IMR-90 (cell line): Measurements from ENCODE around the gene FBXL14. TPM values are rescaled to one million over a fixed set of nuclear protein-coding genes. Genes with fewer than 3 reads are reported as not detected.

ENCODE experiments used
- ATAC-seq: fragments of 200-7000 bp; cut with Tn5 transposase; 2 replicates; pipeline ENCODE4 v1.9.1; 2020; ENCODE audit warnings: low read depth, mild to moderate bottlenecking, moderate library complexity
- BruUV-seq: library from RNA; stranded (reverse); fragments of 400-500 nt; replicated peaks from 2 replicates; lab custom pipeline; 2021; lab: Mats Ljungman, UMichigan
- CTCF ChIA-PET: fragments of 300-600 bp; formaldehyde crosslinking; extraction: SDS; loops from one replicate; lab custom pipeline; 2021; ENCODE audit warnings: antibody characterized with exemption; lab: Yijun Ruan, JAX
- POLR2A ChIA-PET: fragments of 300-600 bp; sonication (Branson Sonifier 250); formaldehyde crosslinking; loops from one replicate; lab custom pipeline; 2022; ENCODE audit warnings: antibody characterized with exemption; ENCODE audit not compliant: unreplicated experiment; lab: Charles Lee
- DNase-seq: peaks from one replicate; pipeline ENCODE4 v3.0.0; 2013
- H2AFZ ChIP-seq: replicated peaks from 2 replicates; pipeline ENCODE3; 2013; ENCODE audit warnings: low read length, mild to moderate bottlenecking; ENCODE audit not compliant: poor library complexity
- H2AK5ac ChIP-seq: 2 replicates; pipeline ENCODE4 v1.6.1; 2013; ENCODE audit warnings: low read depth, low read length, inconsistent platforms
- H2AK9ac ChIP-seq: replicated peaks from 2 replicates; pipeline ENCODE3; 2013; ENCODE audit warnings: mild to moderate bottlenecking, low read depth, low read length, moderate library complexity; ENCODE audit not compliant: poor library complexity
- H2BK120ac ChIP-seq: 2 replicates; pipeline ENCODE4 v1.6.1; 2013; ENCODE audit warnings: low read depth, low read length, inconsistent platforms
- H2BK15ac ChIP-seq: 3 replicates; pipeline ENCODE4 v1.6.1; 2013; ENCODE audit warnings: low read depth, low read length, inconsistent platforms
- H2BK20ac ChIP-seq: 2 replicates; pipeline ENCODE4 v1.6.1; 2013; ENCODE audit warnings: low read depth, mild to moderate bottlenecking, inconsistent platforms, low read length, moderate library complexity
- H2BK5ac ChIP-seq: 2 replicates; pipeline ENCODE4 v1.6.1; 2013; ENCODE audit warnings: mild to moderate bottlenecking, low read depth, low read length, inconsistent platforms; ENCODE audit not compliant: poor library complexity, severe bottlenecking
- H3K14ac ChIP-seq: replicated peaks from 2 replicates; pipeline ENCODE4 v1.6.1; 2013; ENCODE audit warnings: low read depth, low read length, inconsistent platforms
- H3K18ac ChIP-seq: 2 replicates; pipeline ENCODE4 v1.6.1; 2013; ENCODE audit warnings: low read depth, low read length, control low read depth
- H3K23ac ChIP-seq: 2 replicates; pipeline ENCODE4 v1.6.1; 2013; ENCODE audit warnings: low read depth, low read length, inconsistent platforms
- H3K27ac ChIP-seq: 2 replicates; pipeline ENCODE4 v1.5.1; 2013; ENCODE audit warnings: mild to moderate bottlenecking, control low read depth, low read length; ENCODE audit not compliant: insufficient read depth
- H3K27me3 ChIP-seq: 2 replicates; pipeline ENCODE4 v1.6.1; 2013; ENCODE audit warnings: low read length; ENCODE audit not compliant: control insufficient read depth, insufficient read depth
- H3K36me3 ChIP-seq: 2 replicates; pipeline ENCODE4 v1.6.1; 2013; ENCODE audit warnings: low read length, mixed read lengths; ENCODE audit not compliant: control insufficient read depth, insufficient read depth
- H3K4ac ChIP-seq: 2 replicates; pipeline ENCODE4 v1.6.1; 2013; ENCODE audit warnings: low read depth, low read length, inconsistent platforms
- H3K4me1 ChIP-seq: 2 replicates; pipeline ENCODE4 v1.6.1; 2013; ENCODE audit warnings: low read length, mixed read lengths; ENCODE audit not compliant: control insufficient read depth, insufficient read depth
- H3K4me2 ChIP-seq: 2 replicates; pipeline ENCODE4 v1.6.1; 2013; ENCODE audit warnings: low read depth, mild to moderate bottlenecking, control low read depth, low read length, moderate library complexity
- H3K4me3 ChIP-seq: 2 replicates; pipeline ENCODE4 v1.5.1; 2013; ENCODE audit warnings: low read depth, mild to moderate bottlenecking, control low read depth, low read length, moderate library complexity; ENCODE audit not compliant: insufficient read depth
- H3K56ac ChIP-seq: 2 replicates; pipeline ENCODE4 v1.6.1; 2013; ENCODE audit warnings: low read length, inconsistent platforms; ENCODE audit not compliant: insufficient read depth; ENCODE audit errors: extremely low read depth
- H3K79me1 ChIP-seq, 2 experiments: 2 replicates each; pipeline ENCODE4 v1.6.1; 2013; ENCODE audit warnings: low read length in 2 of 2, inconsistent platforms in 1 of 2, low read depth in 1 of 2
- H3K9ac ChIP-seq: 2 replicates; pipeline ENCODE4 v1.6.1; 2013; ENCODE audit warnings: low read depth, low read length, control low read depth
- H3K9me1 ChIP-seq: 2 replicates; pipeline ENCODE4 v1.6.1; 2013; ENCODE audit warnings: low read length, inconsistent platforms; ENCODE audit not compliant: insufficient read depth
- H3K9me3 ChIP-seq: 2 replicates; pipeline ENCODE4 v1.6.1; 2013; ENCODE audit warnings: low read length; ENCODE audit not compliant: control insufficient read depth, insufficient read depth
- H4K20me1 ChIP-seq: 2 replicates; pipeline ENCODE4 v1.6.1; 2013; ENCODE audit warnings: low read length, inconsistent platforms; ENCODE audit not compliant: insufficient read depth
- H4K5ac ChIP-seq: 2 replicates; pipeline ENCODE4 v1.6.1; 2013; ENCODE audit warnings: mild to moderate bottlenecking, low read depth, low read length, control low read depth
- H4K8ac ChIP-seq, 2 experiments: 2 replicates each; pipeline ENCODE4 v1.6.1; 2013; ENCODE audit warnings: low read depth in 2 of 2, low read length in 2 of 2, control low read depth in 1 of 2, inconsistent platforms in 1 of 2
- H4K91ac ChIP-seq: 2 replicates; pipeline ENCODE4 v1.6.1; 2013; ENCODE audit warnings: low read depth, low read length, inconsistent platforms; ENCODE audit not compliant: insufficient read depth
- BHLHE40 ChIP-seq: fragments of 150-350 bp; IDR thresholded peaks from 2 replicates; pipeline ENCODE4 v1.6.1; 2016; ENCODE audit warnings: mild to moderate bottlenecking, low read depth, low read length
- CEBPB ChIP-seq: IDR thresholded peaks from 2 replicates; pipeline ENCODE4 v1.6.1; 2012; ENCODE audit warnings: low read depth, low read length, improper control_type of control experiment
- CHD1 ChIP-seq: IDR thresholded peaks from 2 replicates; pipeline ENCODE4 v1.6.1; 2012; ENCODE audit warnings: low read depth, low read length, improper control_type of control experiment
- FOS ChIP-seq: fragments of 150-350 bp; IDR thresholded peaks from 2 replicates; pipeline ENCODE4 v1.6.1; 2016; ENCODE audit warnings: low read depth, low read length
- MAFK ChIP-seq: IDR thresholded peaks from 2 replicates; pipeline ENCODE4 v1.6.1; 2012; ENCODE audit warnings: low read depth, low read length, improper control_type of control experiment
- MAZ ChIP-seq: IDR thresholded peaks from 2 replicates; pipeline ENCODE4 v1.6.1; 2012; ENCODE audit warnings: low read depth, mild to moderate bottlenecking, low read length, improper control_type of control experiment, moderate library complexity, borderline replicate concordance
- MXI1 ChIP-seq: IDR thresholded peaks from 2 replicates; pipeline ENCODE4 v1.6.1; 2012; ENCODE audit warnings: low read depth, mild to moderate bottlenecking, low read length, moderate library complexity, borderline replicate concordance
- NFE2L2 ChIP-seq: fragments of 150-350 bp; IDR thresholded peaks from 2 replicates; pipeline ENCODE4 v1.6.1; 2016; ENCODE audit warnings: low read depth, mild to moderate bottlenecking, low read length
- POLR2A ChIP-seq: IDR thresholded peaks from 2 replicates; pipeline ENCODE4 v1.6.1; 2012; ENCODE audit warnings: mild to moderate bottlenecking, low read depth, low read length
- RAD21 ChIP-seq: IDR thresholded peaks from 2 replicates; pipeline ENCODE4 v1.6.1; 2012; ENCODE audit warnings: low read length, improper control_type of control experiment
- RCOR1 ChIP-seq: IDR thresholded peaks from 2 replicates; pipeline ENCODE4 v1.6.1; 2012; ENCODE audit warnings: mild to moderate bottlenecking, low read length, improper control_type of control experiment; ENCODE audit not compliant: insufficient replicate concordance
- RFX5 ChIP-seq: IDR thresholded peaks from 2 replicates; pipeline ENCODE4 v1.8.0; 2012; ENCODE audit warnings: low read depth, mild to moderate bottlenecking, low read length, moderate library complexity
- SMC3 ChIP-seq: fragments of 150-350 bp; IDR thresholded peaks from 2 replicates; pipeline ENCODE4 v1.6.1; 2016; ENCODE audit warnings: low read depth, mild to moderate bottlenecking, antibody characterized with exemption, low read length, moderate library complexity
- WGBS, 2 experiments: methylation state at CpG; one replicate each; pipeline versions ENCODE4 v1.1.5 to v1.1.7; 2013; ENCODE audit warnings: missing lambda C conversion rate in 2 of 2; ENCODE audit not compliant: insufficient read length in 1 of 2; ENCODE audit errors: extremely low coverage in 2 of 2; 5-methylcytosine and 5-hydroxymethylcytosine counted together
- dilution Hi-C: fragments of 300-500 bp; cut with HindIII; formaldehyde crosslinking; loops from one replicate; pipeline ENCODE4 v1.14.3; 2018; ENCODE audit warnings: low sequenced_read_pairs; ENCODE audit not compliant: unreplicated experiment
- in situ Hi-C: fragments of 300-500 bp; cut with MboI; formaldehyde crosslinking; loops from 3 replicates; pipeline ENCODE4 v1.14.3; 2019; ENCODE audit warnings: low sequenced_read_pairs, inconsistent platforms, mixed read lengths
- intact Hi-C: fragments of 100-400 bp; cut with micrococcal nuclease; formaldehyde crosslinking; loops from 2 replicates; pipeline ENCODE4 v1.10.0; 2022
- polyA plus RNA-seq, 3 experiments: library from polyadenylated mRNA; depleted of rRNA; stranded (reverse); fragments of >200 nt; gene quantifications; 2 replicates each; pipeline ENCODE4 v1.2.3, GENCODE V29; 2012; ENCODE audit warnings: low replicate concordance in 1 of 3
- total RNA-seq: library from RNA; depleted of rRNA; stranded (reverse); fragments of >200 nt; gene quantifications from 2 replicates; pipeline ENCODE4 v1.2.3, GENCODE V29; 2012
- TF ChIP-seq, protein P1 (sequence below): conservative IDR thresholded peaks from 2 replicates; pipeline ENCODE4 v1.5.1; 2012; ENCODE audit warnings: mild to moderate bottlenecking, low read depth, low read length, improper control_type of control experiment
- TF ChIP-seq, protein P2 (sequence below): fragments of 150-350 bp; IDR thresholded peaks from 2 replicates; pipeline ENCODE4 v1.6.1; 2016; ENCODE audit warnings: low read depth, mild to moderate bottlenecking, low read length, moderate library complexity, borderline replicate concordance
- TF ChIP-seq, protein P3 (sequence below): fragments of 150-350 bp; IDR thresholded peaks from 2 replicates; pipeline ENCODE4 v1.6.1; 2017; ENCODE audit warnings: mild to moderate bottlenecking, antibody characterized with exemption, low read length, low read depth

The FBXL14 gene
- total and polyA plus RNA-seq, 2 of the 4 experiments (the other 2 are of a cell fraction): 4.7 to 7.3 TPM

DNA sequence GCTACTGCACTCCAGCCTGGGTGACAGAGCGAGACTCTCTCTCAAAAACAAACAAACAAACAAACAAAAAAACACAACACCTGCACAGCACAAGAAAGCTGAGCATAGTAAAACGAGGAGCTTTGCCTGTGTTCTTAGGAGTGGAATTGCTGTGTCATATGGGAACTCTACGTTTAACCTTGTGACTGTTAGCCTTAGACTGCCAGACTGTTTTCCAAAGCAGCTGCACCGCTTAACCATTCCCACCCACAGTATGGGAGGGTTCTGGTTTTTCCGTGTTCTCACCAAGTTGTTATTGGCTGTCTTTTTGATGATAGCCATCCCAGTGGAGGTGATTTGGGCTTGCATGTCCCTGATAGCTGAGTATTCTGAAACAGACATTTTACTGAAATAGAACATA is 43.8 kb upstream of the FBXL14 start:
- intact Hi-C loops: no loop called here
- Histone ChIP-seq H3K9ac (no peak overlapping the region), H4K91ac (no peak overlapping the region), H3K9me1 (no peaks in the 10 kb centered on the region; the same call in 1 of the 2 replicates), H2AK5ac (no peak overlapping the region), H3K56ac (no peak overlapping the region), H3K23ac (peak overlapping the region; percentile 39; the same call in 1 of the 2 replicates), H3K79me1 (peaks cover 12 to 59% of the 10 kb centered on the region in 2 experiments; a peak in 3 of 4 replicates), H3K9me3 (no peaks in the 10 kb centered on the region), H3K14ac (no peak overlapping the region), H3K18ac (no peak overlapping the region), H3K27ac (no peak overlapping the region), H4K5ac (no peak overlapping the region), H3K36me3 (peaks cover 6% of the 10 kb centered on the region), H4K20me1 (peaks cover 12% of the 10 kb centered on the region; the same call in 1 of the 2 replicates), H2BK5ac (no peak overlapping the region), H4K8ac (no peak overlapping the region), H3K27me3 (no peaks in the 10 kb centered on the region), H3K4ac (no peak overlapping the region), H2BK120ac (no peak overlapping the region), H2AFZ (no peak overlapping the region), H2AK9ac (no peak overlapping the region), H3K4me3 (no peak overlapping the region), H3K4me2 (no peak overlapping the region), H2BK20ac (no peak overlapping the region), H2BK15ac (no peak overlapping the region), H3K4me1 (no peaks in the 10 kb centered on the region)
- dilution Hi-C loops: no loop called here
- DNase-seq: no peak
- TF ChIP-seq, protein P1, sequence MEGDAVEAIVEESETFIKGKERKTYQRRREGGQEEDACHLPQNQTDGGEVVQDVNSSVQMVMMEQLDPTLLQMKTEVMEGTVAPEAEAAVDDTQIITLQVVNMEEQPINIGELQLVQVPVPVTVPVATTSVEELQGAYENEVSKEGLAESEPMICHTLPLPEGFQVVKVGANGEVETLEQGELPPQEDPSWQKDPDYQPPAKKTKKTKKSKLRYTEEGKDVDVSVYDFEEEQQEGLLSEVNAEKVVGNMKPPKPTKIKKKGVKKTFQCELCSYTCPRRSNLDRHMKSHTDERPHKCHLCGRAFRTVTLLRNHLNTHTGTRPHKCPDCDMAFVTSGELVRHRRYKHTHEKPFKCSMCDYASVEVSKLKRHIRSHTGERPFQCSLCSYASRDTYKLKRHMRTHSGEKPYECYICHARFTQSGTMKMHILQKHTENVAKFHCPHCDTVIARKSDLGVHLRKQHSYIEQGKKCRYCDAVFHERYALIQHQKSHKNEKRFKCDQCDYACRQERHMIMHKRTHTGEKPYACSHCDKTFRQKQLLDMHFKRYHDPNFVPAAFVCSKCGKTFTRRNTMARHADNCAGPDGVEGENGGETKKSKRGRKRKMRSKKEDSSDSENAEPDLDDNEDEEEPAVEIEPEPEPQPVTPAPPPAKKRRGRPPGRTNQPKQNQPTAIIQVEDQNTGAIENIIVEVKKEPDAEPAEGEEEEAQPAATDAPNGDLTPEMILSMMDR: no peak
- TF ChIP-seq MXI1: no peak
- no peak for TF ChIP-seq FOS
- TF ChIP-seq CHD1: no peak
- TF ChIP-seq, protein P2, sequence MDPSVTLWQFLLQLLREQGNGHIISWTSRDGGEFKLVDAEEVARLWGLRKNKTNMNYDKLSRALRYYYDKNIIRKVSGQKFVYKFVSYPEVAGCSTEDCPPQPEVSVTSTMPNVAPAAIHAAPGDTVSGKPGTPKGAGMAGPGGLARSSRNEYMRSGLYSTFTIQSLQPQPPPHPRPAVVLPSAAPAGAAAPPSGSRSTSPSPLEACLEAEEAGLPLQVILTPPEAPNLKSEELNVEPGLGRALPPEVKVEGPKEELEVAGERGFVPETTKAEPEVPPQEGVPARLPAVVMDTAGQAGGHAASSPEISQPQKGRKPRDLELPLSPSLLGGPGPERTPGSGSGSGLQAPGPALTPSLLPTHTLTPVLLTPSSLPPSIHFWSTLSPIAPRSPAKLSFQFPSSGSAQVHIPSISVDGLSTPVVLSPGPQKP: no peak
- no peak for TF ChIP-seq RFX5
- no peak for TF ChIP-seq MAZ
- no peak for TF ChIP-seq POLR2A
- no peak for TF ChIP-seq NFE2L2
- TF ChIP-seq BHLHE40: no peak
- TF ChIP-seq CEBPB: no peak
- no peak for TF ChIP-seq SMC3
- no peak for TF ChIP-seq RCOR1
- TF ChIP-seq MAFK: no peak
- TF ChIP-seq, protein P3, sequence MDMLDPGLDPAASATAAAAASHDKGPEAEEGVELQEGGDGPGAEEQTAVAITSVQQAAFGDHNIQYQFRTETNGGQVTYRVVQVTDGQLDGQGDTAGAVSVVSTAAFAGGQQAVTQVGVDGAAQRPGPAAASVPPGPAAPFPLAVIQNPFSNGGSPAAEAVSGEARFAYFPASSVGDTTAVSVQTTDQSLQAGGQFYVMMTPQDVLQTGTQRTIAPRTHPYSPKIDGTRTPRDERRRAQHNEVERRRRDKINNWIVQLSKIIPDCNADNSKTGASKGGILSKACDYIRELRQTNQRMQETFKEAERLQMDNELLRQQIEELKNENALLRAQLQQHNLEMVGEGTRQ: no peak
- no peak for TF ChIP-seq RAD21
- in situ Hi-C loops: no loop called here
- no TSS peak for BruUV-seq
- WGBS, 2 experiments: no CpG with 5 or more reads among the region's 5 CpGs
- no peak for ATAC-seq
- ChIA-PET POLR2A (no interaction called here), CTCF (no interaction called here)
